NB4 (cell line): Measurements from ENCODE around the gene METTL25.

Experiments used
- CTCF ChIP-seq: IDR thresholded peaks from one replicate; pipeline ENCODE4 v1.5.1; 2012; ENCODE audit warnings: low read depth, low read length
- MAX ChIP-seq: IDR thresholded peaks from 2 replicates; pipeline ENCODE4 v1.6.1; 2011; ENCODE audit warnings: low read depth, low read length
- MYC ChIP-seq: IDR thresholded peaks from 2 replicates; pipeline ENCODE4 v1.6.1; 2011; ENCODE audit warnings: low read depth, low read length
- POLR2A ChIP-seq: IDR thresholded peaks from 2 replicates; pipeline ENCODE4 v1.6.1; 2011; ENCODE audit warnings: mild to moderate bottlenecking; ENCODE audit not compliant: insufficient read length; ENCODE audit errors: extremely low read depth

GRCh38 chr12:82517027-82517426 lies 158.7 kb downstream of the METTL25 start:
- peak; percentile 91 for TF ChIP-seq CTCF
- no peak for TF ChIP-seq POLR2A
- no peak for TF ChIP-seq MYC
- no peak for TF ChIP-seq MAX
